Vagina (tissue), 2 donors: Measurements from ENCODE around the gene DLG2.

Experiments
- CTCF ChIP-seq, 3 experiments: fragments of 450-650 bp in 2 of 3; fragments of 200-600 bp in 1 of 3; sonication (generic) in 1 of 3; IDR thresholded peaks; one replicate each; pipeline ENCODE4 v1.5.1; 2017 to 2019; ENCODE audit warnings: antibody characterized with exemption in 3 of 3, mild to moderate bottlenecking in 2 of 3, moderate library complexity in 2 of 3
- POLR2A ChIP-seq, 2 donors: fragments of 450-650 bp; IDR thresholded peaks; one replicate each; pipeline ENCODE4 v1.6.1; 2017; ENCODE audit warnings: antibody characterized with exemption in 2 of 2, mild to moderate bottlenecking in 2 of 2, moderate library complexity in 2 of 2

- no peak for TF ChIP-seq CTCF (IDR thresholded peaks at IDR 0.05)
- TF ChIP-seq POLR2A (IDR thresholded peaks at IDR 0.05) = no peak
Observed at GRCh38 chr11:84250834-84251613, 1376.1 kb downstream of the DLG2 start.
